RWPE1 (cell line): ENCODE data around the gene ANKRD60.

ENCODE experiments used
- CTCF ChIA-PET: fragments of 350-600 bp; sonication (Branson Sonifier 250); formaldehyde crosslinking; extraction: SDS; loops from one replicate; lab custom pipeline; 2021; lab: Yijun Ruan, JAX
- POLR2A ChIA-PET: fragments of 400-600 bp; formaldehyde crosslinking; extraction: SDS; loops from one replicate; lab custom pipeline; 2020; ENCODE audit warnings: antibody characterized with exemption; ENCODE audit not compliant: low non-redundant PET; lab: Yijun Ruan, JAX
- DNase-seq: peaks from one replicate; pipeline ENCODE4 v3.0.0; 2012; ENCODE audit warnings: low spot score
- H3K27ac ChIP-seq: fragments of 450-650 bp; 2 replicates; pipeline ENCODE4 v1.5.1; 2017
- TF ChIP-seq, protein P1 (sequence below): fragments of 450-650 bp; conservative IDR thresholded peaks from 2 replicates; pipeline ENCODE4 v1.5.1; 2017; ENCODE audit warnings: low read depth, mild to moderate bottlenecking

ANKRD60 gene, protein sequence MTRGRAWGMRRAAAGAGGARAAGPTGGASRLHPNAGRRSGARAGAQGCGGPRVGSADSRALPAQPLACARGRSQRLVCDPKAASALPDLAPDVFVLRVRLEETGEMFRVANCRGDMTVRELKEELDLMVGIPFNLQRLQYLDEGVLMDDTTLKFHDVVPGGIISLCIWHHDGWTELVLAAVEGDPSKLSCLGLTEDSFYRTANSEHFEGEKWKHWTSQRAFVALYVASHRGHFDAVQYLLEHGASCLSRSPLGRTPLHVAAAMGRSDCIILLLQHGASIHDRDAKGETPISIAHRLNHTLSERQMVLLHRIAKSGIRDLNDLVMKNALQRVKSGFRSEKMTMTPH

DNA sequence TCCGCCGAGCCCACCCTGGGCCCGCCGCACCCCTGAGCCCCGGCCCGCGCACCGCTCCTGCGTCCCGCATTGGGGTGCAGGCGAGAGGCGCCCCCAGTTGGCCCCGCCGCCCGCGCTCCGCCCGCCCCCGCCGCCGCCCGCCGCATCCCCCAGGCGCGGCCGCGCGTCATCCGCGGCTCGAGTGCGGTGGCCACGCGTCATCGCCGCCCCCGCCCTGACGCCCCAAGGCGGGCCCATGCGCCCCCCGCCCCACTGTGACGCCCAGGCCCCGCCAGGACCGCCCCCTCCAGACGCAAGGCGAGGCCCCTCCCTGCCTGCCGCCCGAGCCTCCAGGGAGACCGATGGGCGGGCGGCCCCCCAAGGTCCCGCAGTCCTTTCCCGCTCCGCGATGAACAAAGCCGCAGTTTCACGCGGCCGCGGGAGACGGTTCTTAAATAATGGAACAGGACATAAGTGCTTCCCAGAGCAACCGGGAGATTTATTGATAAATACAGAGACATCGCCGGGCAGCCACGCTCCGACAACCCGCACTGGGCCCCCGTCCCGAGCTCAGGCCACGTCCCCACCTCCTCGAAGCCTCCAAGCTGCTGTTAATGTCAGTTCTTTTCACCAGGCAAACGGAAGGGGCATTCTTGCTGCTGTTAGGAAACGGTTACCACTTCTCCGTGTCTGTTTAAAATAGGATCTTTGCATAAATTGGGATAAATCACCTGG, at the start of gene ANKRD60:
Gene ANKRD60 (minus strand): TSS at position 170 of the 714 bp plus-strand sequence. CDS start 0 bp downstream, at position 170.
- TF ChIP-seq, protein P1, sequence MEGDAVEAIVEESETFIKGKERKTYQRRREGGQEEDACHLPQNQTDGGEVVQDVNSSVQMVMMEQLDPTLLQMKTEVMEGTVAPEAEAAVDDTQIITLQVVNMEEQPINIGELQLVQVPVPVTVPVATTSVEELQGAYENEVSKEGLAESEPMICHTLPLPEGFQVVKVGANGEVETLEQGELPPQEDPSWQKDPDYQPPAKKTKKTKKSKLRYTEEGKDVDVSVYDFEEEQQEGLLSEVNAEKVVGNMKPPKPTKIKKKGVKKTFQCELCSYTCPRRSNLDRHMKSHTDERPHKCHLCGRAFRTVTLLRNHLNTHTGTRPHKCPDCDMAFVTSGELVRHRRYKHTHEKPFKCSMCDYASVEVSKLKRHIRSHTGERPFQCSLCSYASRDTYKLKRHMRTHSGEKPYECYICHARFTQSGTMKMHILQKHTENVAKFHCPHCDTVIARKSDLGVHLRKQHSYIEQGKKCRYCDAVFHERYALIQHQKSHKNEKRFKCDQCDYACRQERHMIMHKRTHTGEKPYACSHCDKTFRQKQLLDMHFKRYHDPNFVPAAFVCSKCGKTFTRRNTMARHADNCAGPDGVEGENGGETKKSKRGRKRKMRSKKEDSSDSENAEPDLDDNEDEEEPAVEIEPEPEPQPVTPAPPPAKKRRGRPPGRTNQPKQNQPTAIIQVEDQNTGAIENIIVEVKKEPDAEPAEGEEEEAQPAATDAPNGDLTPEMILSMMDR, result no peak
- DNase-seq, result no peak
- CTCF ChIA-PET, result interaction anchor here (0.7 to 1.0 kb wide), 2 partner anchors 11 to 167 kb away, joined by 3 to 4 read pairs; no protein-coding TSS in a partner anchor
- H3K27ac ChIP-seq, result no peak within 1 kb of the TSS
- POLR2A ChIA-PET, result no interaction called here

DNA sequence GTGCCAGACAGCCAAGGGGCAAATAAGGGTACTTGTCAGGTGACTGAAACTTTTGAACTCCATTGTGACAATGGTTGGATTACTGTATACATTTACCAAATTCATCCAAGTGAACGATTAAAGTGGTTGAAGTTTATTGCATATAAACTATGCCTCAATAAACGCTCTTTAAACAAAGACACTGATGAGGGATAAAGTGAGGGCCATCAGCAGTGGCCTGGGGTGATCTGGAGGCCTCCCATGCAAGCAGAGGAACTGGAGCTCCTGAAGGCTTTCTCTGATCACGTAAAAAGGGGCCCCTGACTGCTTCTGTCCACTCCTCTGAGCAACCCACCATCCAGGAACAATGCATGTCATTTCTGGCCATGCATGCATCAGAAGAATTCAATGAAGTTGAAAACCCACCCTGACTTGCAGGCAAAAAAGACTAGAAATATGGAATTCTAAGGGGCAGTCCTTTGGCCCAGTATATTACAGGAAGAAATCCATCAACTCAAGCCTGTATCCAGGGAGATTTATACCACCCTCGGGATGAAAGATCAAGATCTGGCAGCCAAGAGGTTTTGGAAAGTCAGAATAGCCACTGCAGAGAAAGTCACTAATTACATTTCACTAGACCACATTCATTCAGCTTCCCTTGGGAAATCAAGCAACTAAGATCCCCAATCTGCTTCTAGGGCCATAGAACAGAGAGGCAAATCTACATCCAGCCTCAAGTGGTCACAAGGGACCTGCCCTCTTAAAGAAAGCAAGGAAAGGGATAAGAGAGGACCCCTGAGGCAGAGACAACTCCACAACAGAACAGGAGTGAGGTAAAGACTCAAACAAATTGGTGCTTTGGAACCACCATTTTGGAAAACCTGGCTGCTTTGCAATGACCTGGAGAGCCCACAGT, 49.4 kb upstream of the ANKRD60 start:
- no peak overlapping the region for H3K27ac ChIP-seq
- TF ChIP-seq, protein P1, result no peak
- ChIA-PET CTCF (interaction anchor here (0.7 kb wide), 1 partner anchor 877 kb away, joined by 7 read pairs; no protein-coding TSS in a partner anchor), POLR2A (no interaction called here)
- no peak for DNase-seq

DNA sequence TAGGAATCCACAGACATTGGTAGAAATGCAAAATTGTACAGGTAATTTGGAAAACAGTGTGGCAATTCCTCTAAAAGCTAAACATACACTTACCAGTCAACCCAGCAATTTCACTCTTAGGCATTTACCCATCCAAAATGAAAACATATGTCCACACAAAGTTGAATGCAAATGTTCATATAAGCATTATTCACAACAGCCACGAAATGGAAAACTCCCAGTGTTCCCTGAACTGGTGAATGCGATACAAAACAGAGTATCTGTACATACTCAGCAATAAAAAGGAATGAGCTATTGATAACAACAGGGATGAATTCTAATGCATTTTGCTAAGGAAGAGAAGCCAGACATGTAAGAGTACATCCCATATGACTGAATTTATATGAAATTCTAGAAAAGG, 48.7 kb upstream of the ANKRD60 start:
- ChIA-PET POLR2A (no interaction called here), CTCF (interaction anchor here (0.7 kb wide), 1 partner anchor 876 kb away, joined by 7 read pairs; no protein-coding TSS in a partner anchor)
- no peak for DNase-seq
- TF ChIP-seq, protein P1, result no peak
- no peak overlapping the region for H3K27ac ChIP-seq

DNA sequence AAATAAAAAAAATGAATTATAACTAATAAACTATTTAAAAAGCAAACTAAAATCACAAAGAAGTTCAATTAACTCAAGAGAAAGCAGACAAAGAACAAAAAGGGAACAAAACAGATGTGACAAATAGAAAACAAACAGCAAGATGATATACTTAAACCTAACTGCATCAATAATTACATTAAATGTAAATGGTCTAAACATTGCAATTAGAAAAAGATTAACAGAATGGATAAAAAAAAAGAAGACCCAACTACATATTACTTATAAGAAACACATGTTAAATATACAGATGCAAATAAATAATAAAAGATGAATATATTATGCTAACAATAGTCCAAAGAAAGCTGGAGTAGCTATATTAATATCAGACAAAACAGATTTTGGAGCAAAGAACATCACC, 45.9 kb upstream of the ANKRD60 start:
- CTCF ChIA-PET, result interaction anchor here (0.6 kb wide), 1 partner anchor 540 kb away, joined by 4 read pairs; no protein-coding TSS in a partner anchor
- TF ChIP-seq, protein P1, result no peak
- no peak for DNase-seq
- no peak overlapping the region for H3K27ac ChIP-seq
- POLR2A ChIA-PET, result no interaction called here

DNA sequence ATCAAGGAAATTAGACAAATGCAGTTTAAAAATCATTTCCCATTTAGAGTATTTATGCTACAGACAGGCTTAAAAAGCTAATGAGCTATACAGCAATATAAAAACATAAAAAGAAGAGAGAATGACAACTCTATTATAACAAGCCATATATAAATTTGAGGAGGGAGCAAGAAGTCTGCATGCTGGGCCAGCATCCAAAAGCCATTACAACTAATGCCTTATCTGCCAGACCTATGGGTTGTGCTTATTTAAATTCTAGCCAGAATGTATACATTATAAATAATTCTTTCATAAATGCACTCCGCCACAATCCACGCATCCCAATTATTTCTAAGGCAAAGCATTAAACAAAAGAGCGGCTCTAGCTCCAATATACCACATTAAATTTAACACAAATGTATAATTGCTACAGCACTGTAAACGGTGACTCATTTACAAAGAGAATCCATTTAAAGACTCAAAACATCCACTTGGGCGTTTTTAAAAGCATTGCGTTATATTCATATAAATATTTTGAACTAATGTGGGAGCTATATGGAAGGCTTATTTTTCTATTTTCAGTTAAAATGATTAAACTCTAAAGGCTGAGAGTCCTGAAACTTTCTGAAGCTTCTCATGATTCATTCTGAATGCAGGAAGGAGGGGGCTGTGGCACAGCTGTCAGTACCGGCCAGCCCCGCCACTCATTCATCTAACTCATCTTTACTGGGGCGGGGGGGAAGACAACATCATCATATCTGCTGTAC, 43.3 kb upstream of the ANKRD60 start:
- TF ChIP-seq, protein P1, result no peak
- ChIA-PET CTCF (interaction anchor here (0.6 to 0.9 kb wide), 3 partner anchors 13 to 98 kb away, joined by 3 to 4 read pairs (median 4); no protein-coding TSS in a partner anchor), POLR2A (no interaction called here)
- DNase-seq, result no peak
- H3K27ac ChIP-seq, result no peak overlapping the region
